Skin of body (tissue), 2 donors: ENCODE results near the gene CLMN. TPM values are rescaled to one million over a fixed set of nuclear protein-coding genes. Genes with fewer than 3 reads are reported as not detected.
"Not testable (repeated sequence)": the region's sequence is repeated elsewhere in the genome, so short reads cannot be mapped to it uniquely, and the experiment has no call there.

ENCODE experiments used
- DNase-seq: peaks from one replicate; lab custom pipeline; 2025; lab: John Stamatoyannopoulos, UW
- total RNA-seq: library from RNA; depleted of rRNA; stranded (reverse); fragments of >200 nt; gene quantifications from one replicate; pipeline ENCODE4 v1.2.3, GENCODE V29; 2014

Gene CLMN
- total RNA-seq, 1 donor from 2014 or later, result 13.6 TPM

DNA sequence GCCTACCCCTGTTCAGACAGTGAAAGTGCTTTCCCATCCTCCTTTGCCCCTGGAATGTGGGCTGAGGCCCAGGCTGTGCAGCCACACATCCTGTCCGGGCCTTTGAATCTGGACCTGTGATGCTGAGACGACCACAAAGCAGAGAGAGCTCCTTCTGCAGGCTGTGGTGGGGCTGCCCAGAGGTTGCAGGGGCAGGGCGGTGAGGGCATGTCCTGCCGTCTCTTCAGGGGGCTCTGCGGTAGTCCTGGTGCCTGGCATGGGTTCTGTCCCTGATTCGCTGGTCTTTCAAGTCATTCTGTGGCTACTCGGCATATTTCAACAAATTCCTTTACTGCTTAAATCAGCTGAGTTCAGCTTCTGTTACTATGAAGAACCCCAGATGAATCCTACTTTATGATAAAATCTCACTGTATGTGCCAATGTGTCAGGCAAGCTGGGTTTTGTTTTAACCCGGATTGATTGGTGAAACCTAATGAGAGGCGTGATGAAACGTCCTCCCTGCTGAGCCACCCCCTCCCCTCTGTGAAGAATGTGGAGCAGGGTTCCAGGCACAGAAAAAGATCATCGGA lies 99.0 kb downstream of the CLMN start:
- DNase-seq, result no peak

DNA sequence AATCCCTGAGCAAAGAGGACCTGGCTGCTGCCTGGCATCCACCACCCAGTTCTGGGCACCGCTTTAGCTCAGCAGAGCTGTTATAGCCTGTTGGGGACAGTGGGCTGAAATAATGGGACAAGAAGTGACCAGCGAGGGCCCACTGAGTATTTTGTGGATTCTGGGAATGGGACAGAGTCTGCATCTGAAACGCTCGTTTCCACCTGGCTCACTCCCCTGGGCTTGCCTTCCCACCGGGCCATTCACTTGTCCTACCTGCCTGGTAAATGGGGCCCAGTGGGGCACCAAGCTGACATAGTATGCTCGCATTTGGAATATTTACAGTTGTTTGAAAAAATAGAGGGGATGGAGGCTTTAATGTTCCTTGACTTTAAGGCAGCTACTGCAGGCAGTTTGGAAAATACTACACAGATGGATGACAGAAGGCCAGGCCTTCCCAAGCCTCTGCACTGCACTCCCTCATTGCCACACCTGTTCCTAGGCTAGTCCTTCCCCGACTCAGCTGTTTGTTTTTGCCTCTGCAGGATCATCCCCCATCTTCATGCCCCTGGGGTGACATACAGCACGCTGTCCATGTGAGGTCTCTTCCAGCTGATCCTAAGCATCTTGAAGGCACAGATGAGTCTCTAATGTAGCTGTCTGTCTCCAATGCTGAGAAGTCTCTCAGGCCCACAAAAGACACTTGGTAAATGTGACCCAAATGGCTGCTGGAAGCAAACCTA lies 101.1 kb downstream of the CLMN start:
- DNase-seq, result no peak

DNA sequence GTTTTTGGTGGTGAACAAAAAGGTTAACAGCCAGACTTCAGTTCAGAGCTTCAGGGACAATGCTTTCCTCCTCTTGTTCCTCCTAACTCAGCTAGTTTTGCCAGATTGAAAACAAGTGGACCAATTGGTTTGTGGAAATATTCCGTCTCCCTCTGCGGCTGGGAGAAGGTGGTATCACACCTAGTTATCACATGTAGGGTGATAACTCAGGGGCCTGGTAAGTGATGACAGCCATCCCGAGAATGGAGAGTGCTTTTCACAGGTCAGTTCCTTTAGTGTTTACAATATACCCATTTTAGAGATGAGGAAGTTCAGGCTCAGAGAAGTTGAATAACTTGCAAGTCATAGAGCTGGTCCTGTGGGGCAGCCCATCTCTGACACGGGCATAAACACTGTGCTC lies 101.7 kb downstream of the CLMN start:
- DNase-seq, result no peak

DNA sequence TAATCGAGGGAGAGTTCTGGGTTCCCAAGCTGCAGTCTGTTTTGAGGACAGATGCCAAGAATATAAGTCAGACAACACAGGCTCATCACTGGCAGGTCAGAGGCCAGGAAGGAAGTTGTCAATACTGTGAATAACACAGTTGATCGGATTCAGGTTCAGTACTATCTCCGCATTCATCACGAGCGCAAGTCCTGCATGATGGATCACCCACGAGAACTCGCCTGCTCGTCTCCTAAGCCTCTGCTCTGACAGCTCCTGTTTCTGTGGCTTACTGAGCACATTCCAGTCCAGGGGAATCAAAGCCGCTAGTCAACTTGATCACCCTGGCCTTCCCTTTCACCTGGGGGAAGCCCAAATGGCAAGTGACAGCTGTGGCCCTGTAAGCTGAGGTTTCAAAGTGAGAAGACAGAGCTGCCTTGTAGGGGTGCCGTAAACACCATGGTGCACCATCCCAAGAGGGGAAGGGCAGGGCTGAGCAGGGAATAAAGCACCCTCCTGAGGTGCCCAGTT lies 102.3 kb downstream of the CLMN start:
- DNase-seq, result no peak

DNA sequence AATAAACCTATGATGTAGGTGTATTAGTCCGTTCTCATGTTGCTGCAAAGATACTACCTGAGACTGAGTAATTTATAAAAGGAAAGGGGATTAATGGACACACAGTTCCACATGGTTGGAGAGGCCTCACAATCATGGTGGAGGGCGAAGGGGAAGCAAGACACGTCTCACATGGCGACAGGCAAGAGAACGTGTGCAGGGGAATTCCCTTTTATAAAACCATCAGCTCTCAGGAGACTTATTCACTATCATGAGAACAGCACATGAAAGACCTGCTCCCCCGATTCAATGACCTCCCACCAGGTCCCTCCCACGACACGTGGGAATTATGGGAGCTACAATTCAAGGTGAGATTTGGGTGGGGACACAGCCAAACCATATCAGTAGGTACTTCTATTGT lies 103.7 kb downstream of the CLMN start:
- DNase-seq, result no peak

DNA sequence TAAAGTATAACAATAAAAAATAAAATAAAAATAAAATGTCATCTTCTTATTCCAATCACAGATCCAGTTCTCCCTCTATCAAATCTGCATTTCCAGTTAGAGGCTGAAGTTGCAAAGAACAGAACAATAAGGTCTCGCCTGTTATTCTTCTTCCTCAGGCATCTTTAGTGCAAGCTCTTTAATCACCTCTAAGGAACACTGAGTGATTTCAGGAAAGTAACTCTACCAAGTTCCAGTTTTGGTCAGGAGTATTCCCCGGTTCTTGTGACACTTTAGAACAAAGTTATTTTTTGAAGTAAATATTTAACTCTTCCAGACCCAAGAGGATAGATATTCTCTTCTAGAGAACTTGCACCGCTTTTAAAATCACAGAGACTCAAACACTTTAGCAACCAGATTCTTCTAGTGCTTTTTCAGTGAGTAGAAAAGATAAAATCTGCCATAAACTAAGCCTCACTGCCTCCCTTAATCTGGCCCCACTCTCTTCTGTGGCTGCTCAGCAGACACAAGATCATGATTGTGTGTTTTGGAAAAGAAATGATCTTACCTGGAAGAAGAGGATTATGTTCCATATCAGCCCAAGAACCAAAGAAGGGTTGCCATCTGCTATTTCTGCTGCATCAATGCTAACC lies 104.5 kb downstream of the CLMN start:
- DNase-seq, result no peak

DNA sequence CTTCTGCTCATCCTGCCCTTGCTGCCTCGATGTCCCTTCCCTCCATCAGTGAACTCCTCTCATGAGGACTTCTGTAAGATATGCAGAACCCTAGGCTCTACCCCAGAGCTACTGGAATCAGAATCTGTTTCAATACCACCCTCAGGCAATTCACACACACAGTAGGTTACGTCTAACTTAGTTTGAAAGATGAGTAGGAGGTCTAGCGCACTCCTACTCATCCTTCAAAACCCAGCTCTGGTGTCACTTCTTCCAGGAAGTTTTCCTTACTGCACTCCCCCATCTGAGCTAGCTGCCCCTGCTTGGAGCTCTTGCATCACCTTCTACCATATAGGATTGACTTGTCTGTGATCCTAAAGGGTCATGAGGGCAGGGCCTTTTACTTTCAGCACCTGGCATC lies 105.9 kb downstream of the CLMN start:
- DNase-seq, result no peak

DNA sequence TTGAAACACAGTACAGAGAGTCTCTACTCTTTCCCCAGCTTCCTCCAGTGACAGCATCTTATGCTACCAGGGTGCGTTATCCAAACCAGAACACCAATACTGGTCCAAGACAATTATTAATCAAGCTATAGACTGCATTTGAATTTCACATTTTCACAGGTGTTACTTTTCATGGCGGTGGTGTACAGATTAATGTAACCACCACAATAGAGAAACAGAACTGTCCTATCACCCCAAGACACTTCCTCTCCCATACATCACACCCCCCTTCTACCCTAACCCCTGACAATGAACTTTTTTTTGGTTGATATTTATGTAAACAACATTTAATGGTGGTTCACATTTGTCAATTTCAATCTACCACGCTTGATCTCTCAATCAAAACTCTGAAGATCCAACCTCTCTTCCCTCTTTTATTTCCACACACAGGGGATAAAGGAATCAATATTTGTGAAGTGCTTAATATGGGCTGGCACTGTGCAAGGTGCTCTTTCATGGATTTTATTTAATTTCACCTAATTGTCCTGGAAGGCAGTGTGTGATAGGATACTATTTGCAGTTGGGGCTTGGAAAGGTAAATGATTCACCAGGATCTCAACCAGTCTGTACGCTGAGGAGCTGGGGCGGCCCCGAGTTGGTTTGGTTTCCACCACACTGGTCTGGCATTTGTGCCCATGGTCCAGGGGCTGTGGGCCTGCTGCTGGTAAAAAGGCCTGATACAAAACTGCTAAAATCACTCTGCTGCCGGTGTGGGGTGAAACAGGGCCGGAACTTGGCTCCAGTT lies 107.8 kb downstream of the CLMN start:
- no peak for DNase-seq

DNA sequence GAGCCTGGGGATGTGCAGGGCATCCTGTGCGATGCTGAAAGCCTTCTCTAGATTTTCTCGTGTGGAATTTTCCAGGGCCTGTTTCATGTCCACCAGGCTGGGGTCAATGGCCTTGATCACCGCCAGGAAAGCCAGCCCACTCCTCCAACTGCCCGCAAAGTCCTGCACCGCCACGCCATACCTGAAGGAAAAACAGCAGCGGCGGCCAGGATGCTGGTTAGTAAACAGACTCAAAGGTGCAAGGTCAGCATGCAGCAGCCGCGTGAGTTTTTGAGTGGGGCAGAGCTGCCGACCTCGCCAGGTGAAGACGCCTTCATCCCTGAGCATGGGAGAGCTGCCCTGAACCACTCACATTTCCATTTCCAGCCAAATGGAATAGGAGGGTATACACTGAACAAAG lies 109.0 kb downstream of the CLMN start:
- no peak for DNase-seq

DNA sequence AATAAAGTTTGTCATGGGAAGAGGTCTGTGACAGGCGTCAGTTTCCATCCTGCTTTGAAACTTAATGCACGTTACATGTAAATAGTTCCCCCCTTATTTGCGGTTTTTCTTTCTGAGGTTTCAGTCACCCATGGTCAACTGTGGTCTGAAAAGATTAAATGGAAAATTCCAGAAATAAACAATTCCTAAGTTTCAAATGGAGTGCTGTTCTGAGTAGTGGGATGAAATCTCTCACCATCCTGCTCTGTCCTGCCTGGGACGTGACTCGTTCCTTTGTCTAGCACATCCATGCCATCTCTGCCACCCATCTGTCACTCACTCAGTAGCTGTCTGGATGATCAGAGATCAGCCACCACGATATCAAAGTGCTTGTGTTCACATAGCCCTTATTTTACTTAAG lies 111.1 kb downstream of the CLMN start:
- DNase-seq, result no peak

DNA sequence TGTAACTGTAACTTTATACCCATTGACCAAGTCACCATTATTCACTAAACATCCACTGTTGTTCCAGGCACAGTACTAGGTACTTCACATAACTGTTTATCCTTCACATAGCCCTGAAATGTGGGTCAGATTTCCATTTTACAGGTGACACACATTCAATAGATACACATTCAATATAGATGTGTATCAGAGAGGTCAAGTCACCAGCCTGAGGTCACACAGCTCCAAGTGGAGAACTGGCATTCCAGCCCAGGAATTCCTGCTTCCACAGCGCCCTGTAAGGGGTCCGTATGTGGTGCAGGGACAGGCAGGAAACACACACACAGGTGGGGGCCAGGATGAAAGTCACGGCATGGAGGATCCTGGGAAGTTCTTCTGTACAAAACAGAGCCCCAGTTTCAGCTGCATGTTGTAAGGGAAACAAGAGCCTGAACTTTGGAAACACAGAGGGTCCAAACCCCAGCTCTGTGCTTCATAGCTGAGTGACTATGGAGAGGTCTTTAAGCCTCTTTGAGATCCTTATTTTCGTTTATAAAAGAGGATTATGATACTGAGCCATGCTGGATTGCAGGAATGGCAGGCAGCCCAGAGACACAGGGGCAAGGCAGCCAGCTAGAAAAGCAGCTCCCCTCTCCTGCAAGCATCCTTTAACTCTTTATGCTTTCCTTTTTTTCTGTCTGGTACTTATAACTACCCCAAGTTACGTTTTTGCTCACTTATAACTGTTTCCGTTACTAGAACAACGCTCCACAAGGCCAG lies 112.1 kb downstream of the CLMN start:
- DNase-seq, result no peak

DNA sequence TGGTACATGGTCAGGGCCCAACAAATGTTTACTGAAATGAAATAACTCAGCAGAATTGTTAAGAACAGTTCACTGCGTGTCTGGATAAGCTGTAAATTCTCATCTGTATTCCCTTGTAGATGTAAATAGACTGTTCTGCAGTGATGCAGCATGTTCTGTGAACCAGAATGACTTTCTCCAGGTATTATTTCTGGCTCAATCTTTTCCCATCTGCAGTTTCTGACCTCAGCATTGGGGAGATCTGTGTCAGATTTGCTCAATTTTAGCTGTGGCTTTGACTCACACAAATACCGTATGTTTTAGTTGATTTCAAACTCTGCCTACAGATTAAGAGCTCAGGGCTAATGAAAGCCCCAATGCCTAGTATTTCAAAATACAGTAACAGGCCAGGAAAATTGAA lies 113.2 kb downstream of the CLMN start:
- DNase-seq, result no peak

DNA sequence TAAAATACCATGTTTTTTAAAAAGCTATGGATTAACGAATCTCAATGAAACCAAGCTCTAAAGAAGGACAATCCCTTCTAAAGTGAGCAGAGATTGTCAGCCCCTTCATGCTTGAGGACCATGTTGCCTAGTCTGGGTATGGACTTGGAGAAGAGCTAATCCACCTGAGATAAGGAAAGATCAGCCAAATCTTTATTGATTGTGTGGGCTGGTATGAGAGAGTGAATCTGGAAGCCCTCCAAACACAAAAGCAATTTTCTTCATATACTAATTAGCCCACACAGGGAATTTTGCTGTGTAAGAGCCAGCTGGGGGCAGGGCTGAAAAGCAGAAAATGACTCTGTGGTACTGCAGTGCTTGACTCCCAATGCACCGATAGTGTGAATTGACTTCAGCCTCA lies 115.0 kb downstream of the CLMN start:
- DNase-seq, result no peak

DNA sequence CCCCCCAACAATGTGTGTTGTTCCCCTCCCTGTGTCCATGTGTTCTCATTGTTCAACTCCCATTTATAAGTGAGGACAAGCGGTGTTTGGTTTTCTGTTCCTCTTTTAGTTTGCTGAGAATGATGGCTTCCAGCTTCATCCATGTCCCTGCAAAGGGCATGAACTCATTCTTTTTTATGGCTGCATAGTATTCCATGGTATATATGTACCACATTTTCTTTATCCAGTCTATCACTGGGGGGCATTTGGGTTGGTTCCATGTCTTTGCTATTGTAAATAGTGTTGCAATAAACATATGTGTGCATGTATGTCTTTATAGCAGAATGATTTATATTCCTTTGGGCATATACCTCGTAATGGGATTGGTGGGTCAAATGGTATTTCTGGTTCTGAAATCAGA lies 118.0 kb downstream of the CLMN start:
- not testable (repeated sequence) for DNase-seq

DNA sequence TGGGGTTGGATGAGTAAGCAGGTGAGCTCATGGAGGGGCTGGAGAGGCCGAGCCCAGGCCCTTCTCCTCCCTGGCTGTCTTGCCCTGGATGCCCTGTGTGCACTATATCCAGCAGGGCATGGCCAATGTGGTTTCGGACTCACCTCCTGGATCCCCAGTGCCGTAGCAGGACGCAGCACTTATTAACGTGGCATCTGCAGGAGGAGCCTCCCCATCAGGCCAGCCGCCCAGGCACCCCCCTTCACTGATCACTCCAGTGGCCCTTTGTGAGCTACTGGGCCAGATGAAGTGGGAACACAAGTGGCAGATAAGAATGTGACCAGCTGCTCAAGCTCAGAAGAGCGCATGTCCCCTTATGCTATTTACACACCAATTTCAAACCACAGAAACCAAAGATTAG lies 119.3 kb downstream of the CLMN start:
- no peak for DNase-seq

DNA sequence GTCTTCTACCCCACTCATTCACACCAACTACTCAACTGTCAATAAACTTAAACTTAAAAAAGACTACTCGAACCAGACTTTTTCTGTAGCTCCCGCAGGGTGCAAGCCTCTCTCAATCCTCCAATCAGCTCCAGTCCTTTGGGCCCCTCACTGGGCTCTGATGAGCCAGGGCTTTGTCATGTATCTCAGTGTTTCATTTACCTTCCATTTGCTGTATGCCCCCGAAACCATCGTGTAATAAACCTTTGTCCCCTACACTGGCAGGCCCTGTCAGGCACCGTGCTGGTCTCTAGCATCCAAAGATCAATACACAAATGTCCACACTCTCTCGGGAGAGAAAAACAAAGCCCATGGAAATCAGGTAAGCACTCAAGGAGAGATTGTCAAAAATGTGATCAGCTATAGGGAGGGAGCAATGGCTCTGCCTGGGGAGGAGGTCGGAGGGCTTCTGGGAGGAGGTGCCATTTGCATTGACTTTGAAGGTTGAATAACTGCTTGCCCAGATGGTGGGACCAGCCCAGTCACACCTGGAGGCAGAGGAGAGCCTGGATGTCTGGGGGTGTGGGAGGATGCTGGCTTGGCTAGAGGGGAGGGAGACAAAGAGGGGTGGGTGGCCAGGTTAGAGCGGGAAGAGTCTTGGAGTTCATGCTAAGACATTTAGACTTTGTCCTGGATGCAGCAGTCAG lies 120.3 kb downstream of the CLMN start:
- no peak for DNase-seq

DNA sequence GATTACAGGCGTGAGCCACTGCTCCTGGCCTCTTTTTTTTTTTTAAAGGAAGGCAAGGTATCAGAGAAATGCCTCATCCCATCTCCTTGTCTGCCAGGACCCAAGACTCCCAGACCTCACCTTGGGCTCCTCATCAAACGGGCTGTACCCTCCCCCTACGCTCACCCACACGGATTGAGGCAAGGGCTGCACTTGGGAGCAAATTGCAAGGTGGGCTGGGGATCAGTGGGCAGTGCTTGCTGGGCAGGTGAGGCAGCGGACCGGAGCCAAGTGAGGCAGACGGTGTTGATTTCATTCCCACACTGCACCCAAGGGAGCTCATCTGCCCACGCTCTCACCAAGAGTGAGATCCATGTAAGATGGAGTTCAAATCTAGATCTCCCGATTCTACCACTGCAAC lies 121.4 kb downstream of the CLMN start:
- no peak for DNase-seq

DNA sequence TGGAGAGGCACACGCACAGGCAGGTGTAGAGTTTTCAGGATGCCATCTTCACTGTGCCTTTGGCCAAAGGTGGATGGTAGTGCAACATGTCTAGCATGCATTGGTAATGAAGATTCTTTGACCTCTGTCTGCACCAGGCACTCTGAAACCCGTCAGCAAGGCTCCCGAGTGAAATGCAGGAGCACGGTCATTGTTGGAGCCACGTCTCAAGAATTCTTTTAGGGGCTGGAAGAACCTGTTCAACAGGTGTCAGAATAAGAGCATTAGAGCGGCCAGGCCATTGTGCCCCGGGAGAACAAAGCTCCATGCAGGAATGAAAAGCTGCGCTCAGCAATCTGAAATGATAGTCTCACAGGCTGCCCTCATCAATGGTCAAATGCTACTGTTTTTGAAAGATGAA lies 122.2 kb downstream of the CLMN start:
- DNase-seq, result no peak

DNA sequence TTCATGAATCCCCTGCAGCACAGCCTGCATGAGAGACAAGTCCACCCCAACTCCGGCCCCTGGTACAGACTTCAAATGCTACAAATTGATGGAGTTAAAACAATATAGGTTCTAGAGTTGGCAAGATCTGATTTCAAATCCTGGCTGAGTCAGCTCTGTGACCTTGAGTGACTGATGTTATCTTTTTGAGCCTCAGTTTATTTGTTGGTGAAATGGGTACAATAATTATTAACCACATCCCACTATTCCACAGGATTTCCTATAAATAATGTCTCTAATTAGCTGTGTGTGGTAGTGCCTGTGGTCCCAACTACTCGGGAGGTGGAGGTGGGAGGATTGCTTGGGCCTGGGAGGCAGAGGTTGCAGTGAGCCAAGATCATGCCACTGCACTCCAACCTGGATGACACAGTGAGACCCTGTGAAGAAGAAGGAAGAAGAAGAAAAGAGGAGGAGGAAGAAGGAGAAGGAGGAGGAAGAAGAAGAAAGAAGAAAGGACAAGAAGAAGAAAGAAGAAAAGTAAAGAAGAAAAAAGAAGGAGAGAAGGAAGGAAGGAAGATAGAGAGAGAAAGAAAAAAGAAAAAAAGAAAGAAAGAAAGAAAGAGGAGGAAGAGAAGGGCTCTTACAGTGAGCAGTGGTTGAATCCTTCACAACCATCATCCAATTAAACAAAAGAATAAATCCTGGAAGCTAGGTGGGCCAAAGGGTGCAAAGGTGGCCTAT lies 122.7 kb downstream of the CLMN start:
- DNase-seq, result no peak

DNA sequence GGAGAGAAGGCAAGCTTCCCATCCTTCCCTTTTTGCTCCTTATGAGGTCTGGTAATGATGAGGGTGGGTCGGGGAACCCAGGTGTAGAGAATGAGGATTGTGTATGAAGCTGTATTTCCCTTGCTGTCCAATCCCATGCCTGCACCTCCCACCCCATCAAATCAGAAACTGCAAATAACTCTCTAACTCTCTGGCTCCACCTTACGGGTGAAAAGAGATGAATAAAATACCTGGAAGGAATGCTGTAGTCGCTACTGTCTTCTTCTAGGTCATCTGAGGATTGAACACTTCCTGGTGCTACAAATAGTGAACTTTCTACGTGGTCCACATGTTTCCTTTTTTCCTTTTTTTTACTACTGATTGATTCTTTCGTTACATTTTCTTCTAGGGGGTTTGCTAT lies 123.4 kb downstream of the CLMN start:
- no peak for DNase-seq
